Neural progenitor cell (in vitro differentiated cells): ENCODE results near the gene SKIC8. TPM values are rescaled to one million over a fixed set of nuclear protein-coding genes. Genes with fewer than 3 reads are reported as not detected.
A peak's percentile ranks its signal among the peaks of the same experiment; 100 is the strongest.

ENCODE experiments used
- DNase-seq: peaks from one replicate; pipeline ENCODE4 v3.0.0-alpha.2; 2016; ENCODE audit warnings: low spot score
- H2AFZ ChIP-seq: fragments of 200-600 bp; sonication (generic); replicated peaks from 2 replicates; pipeline ENCODE4 v1.6.1; 2016; ENCODE audit warnings: antibody characterized with exemption
- H3F3A ChIP-seq: fragments of 200-600 bp; sonication (generic); 2 replicates; pipeline ENCODE4 v1.6.1; 2016; ENCODE audit warnings: antibody characterized with exemption, low read depth
- H3K27ac ChIP-seq: fragments of 200-600 bp; sonication (generic); 2 replicates; pipeline ENCODE4 v1.5.1; 2016; ENCODE audit warnings: mild to moderate bottlenecking
- H3K27me3 ChIP-seq: fragments of 200-600 bp; sonication (generic); 2 replicates; pipeline ENCODE4 v1.6.1; 2016; ENCODE audit warnings: mild to moderate bottlenecking, moderate library complexity
- H3K36me3 ChIP-seq: fragments of 200-600 bp; sonication (generic); 2 replicates; pipeline ENCODE4 v1.5.1; 2016
- H3K4me1 ChIP-seq: fragments of 200-600 bp; sonication (generic); 2 replicates; pipeline ENCODE4 v1.6.1; 2016; ENCODE audit warnings: mixed run types
- H3K4me2 ChIP-seq: fragments of 200-600 bp; sonication (generic); 2 replicates; pipeline ENCODE4 v1.6.1; 2016
- H3K4me3 ChIP-seq: fragments of 200-600 bp; sonication (generic); 2 replicates; pipeline ENCODE4 v1.5.1; 2016
- H3K79me2 ChIP-seq: fragments of 200-600 bp; sonication (generic); 2 replicates; pipeline ENCODE4 v1.6.1; 2016; ENCODE audit warnings: low read depth
- H3K9ac ChIP-seq: fragments of 200-600 bp; sonication (generic); 2 replicates; pipeline ENCODE4 v1.6.1; 2016
- H3K9me3 ChIP-seq: fragments of 200-600 bp; sonication (generic); 2 replicates; pipeline ENCODE4 v1.5.1; 2016; ENCODE audit warnings: low read depth
- H4K20me1 ChIP-seq: fragments of 200-600 bp; sonication (generic); 2 replicates; pipeline ENCODE4 v1.6.1; 2016; ENCODE audit warnings: low read depth
- H3K27ac Mint-ChIP-seq: 3 replicates; pipeline ENCODE4 v1.8.0; 2021; ENCODE audit warnings: mixed read lengths
- H3K27me3 Mint-ChIP-seq: 2 replicates; pipeline ENCODE4 v1.8.0; 2022; ENCODE audit warnings: low read depth, mild to moderate bottlenecking, inconsistent platforms, moderate library complexity, mixed read lengths; ENCODE audit not compliant: insufficient read depth
- H3K36me3 Mint-ChIP-seq: 3 replicates; pipeline ENCODE4 v1.8.0; 2021; ENCODE audit warnings: mixed read lengths
- H3K4me1 Mint-ChIP-seq: 3 replicates; pipeline ENCODE4 v1.8.0; 2021; ENCODE audit warnings: mixed read lengths
- H3K4me3 Mint-ChIP-seq: 3 replicates; pipeline ENCODE4 v1.8.0; 2021; ENCODE audit warnings: mild to moderate bottlenecking, moderate library complexity, mixed read lengths
- H3K9me3 Mint-ChIP-seq: 3 replicates; pipeline ENCODE4 v1.8.0; 2020; ENCODE audit warnings: mixed read lengths
- CTCF ChIP-seq: fragments of 200-600 bp; sonication (generic); IDR thresholded peaks from 2 replicates; pipeline ENCODE4 v1.5.1; 2017; ENCODE audit warnings: antibody characterized with exemption, mild to moderate bottlenecking
- EZH2 ChIP-seq: fragments of 200-600 bp; sonication (generic); IDR thresholded peaks from 2 replicates; pipeline ENCODE4 v1.6.1; 2017; ENCODE audit warnings: antibody characterized with exemption, mild to moderate bottlenecking, moderate library complexity
- EZH2phosphoT487 ChIP-seq: fragments of 200-600 bp; sonication (generic); IDR thresholded peaks from 2 replicates; pipeline ENCODE4 v1.6.1; 2017; ENCODE audit warnings: antibody characterized with exemption
- total RNA-seq: library from RNA; depleted of rRNA; stranded (reverse); fragments of >200 nt; gene quantifications from 2 replicates; pipeline ENCODE4 v1.2.3, GENCODE V29; 2015; ENCODE audit warnings: low replicate concordance

SKIC8 gene
- total RNA-seq, 1 donor from 2014 or later = 76.0 TPM

GRCh38 chr15:78265752-78266224 is 33.6 kb downstream of the SKIC8 start:
- no peak for DNase-seq
- Mint-ChIP-seq H3K27ac (no peak overlapping the region), H3K27me3 (peaks cover 4% of the 10 kb centered on the region), H3K4me1 (peaks cover 15% of the 10 kb centered on the region), H3K36me3 (no peaks in the 10 kb centered on the region), H3K4me3 (no peak overlapping the region), H3K9me3 (no peaks in the 10 kb centered on the region)
- H3K79me2 ChIP-seq = no peaks in the 10 kb centered on the region
- H3K27ac ChIP-seq = no peak overlapping the region
- no peak overlapping the region for H2AFZ ChIP-seq
- H3K9ac ChIP-seq = no peak overlapping the region
- H3K4me2 ChIP-seq = no peak overlapping the region
- H3K4me3 ChIP-seq = no peak overlapping the region
- TF ChIP-seq CTCF = no peak
- no peak for TF ChIP-seq EZH2
- TF ChIP-seq EZH2phosphoT487 = no peak
- H3F3A ChIP-seq = no peaks in the 10 kb centered on the region
- H3K9me3 ChIP-seq = no peaks in the 10 kb centered on the region
- H4K20me1 ChIP-seq = no peaks in the 10 kb centered on the region
- peaks cover 19% of the 10 kb centered on the region for H3K27me3 ChIP-seq
- H3K36me3 ChIP-seq = no peaks in the 10 kb centered on the region
- H3K4me1 ChIP-seq = no peaks in the 10 kb centered on the region

- H3K27ac ChIP-seq = no peak overlapping the region
- H2AFZ ChIP-seq = no peak overlapping the region
- Mint-ChIP-seq H3K4me3 (no peak overlapping the region), H3K27me3 (peaks cover 4% of the 10 kb centered on the region), H3K27ac (no peak overlapping the region), H3K9me3 (no peaks in the 10 kb centered on the region), H3K36me3 (no peaks in the 10 kb centered on the region), H3K4me1 (peaks cover 18% of the 10 kb centered on the region)
- no peak overlapping the region for H3K9ac ChIP-seq
- no peak for DNase-seq
- H3K4me2 ChIP-seq = no peak overlapping the region
- TF ChIP-seq EZH2 (no peak), CTCF (no peak), EZH2phosphoT487 (no peak)
- no peaks in the 10 kb centered on the region for H4K20me1 ChIP-seq
- peaks cover 19% of the 10 kb centered on the region for H3K27me3 ChIP-seq
- H3K36me3 ChIP-seq = no peaks in the 10 kb centered on the region
- H3K4me3 ChIP-seq = no peak overlapping the region
- H3K9me3 ChIP-seq = no peaks in the 10 kb centered on the region
- no peaks in the 10 kb centered on the region for H3F3A ChIP-seq
- H3K79me2 ChIP-seq = no peaks in the 10 kb centered on the region
- H3K4me1 ChIP-seq = no peaks in the 10 kb centered on the region
These were observed 34.3 kb downstream of the SKIC8 start for GRCh38 chr15:78265137-78265460.

- Histone ChIP-seq H3K9me3 (no peaks in the 10 kb centered on the region), H3F3A (no peaks in the 10 kb centered on the region), H4K20me1 (no peaks in the 10 kb centered on the region), H3K9ac (no peak within 1 kb of the TSS), H3K79me2 (no peaks in the 10 kb centered on the region), H3K27ac (no peak within 1 kb of the TSS), H3K4me1 (no peaks in the 10 kb centered on the region), H3K4me3 (no peak within 1 kb of the TSS), H3K4me2 (no peak within 1 kb of the TSS), H2AFZ (no peak within 1 kb of the TSS), H3K27me3 (peaks cover 19% of the 10 kb centered on the region), H3K36me3 (no peaks in the 10 kb centered on the region)
- Mint-ChIP-seq H3K27me3 (peaks cover 4% of the 10 kb centered on the region), H3K4me3 (no peak within 1 kb of the TSS), H3K27ac (no peak within 1 kb of the TSS), H3K9me3 (no peaks in the 10 kb centered on the region), H3K36me3 (no peaks in the 10 kb centered on the region), H3K4me1 (peaks cover 18% of the 10 kb centered on the region)
- peak; percentile 17 for DNase-seq
- TF ChIP-seq EZH2 (no peak), EZH2phosphoT487 (peak; percentile 11), CTCF (no peak)
These were observed 34.9 kb downstream of the SKIC8 start, which contains the start of gene DNAJA4 for GRCh38 chr15:78264304-78265136. TSS of gene DNAJA4 (plus strand) at chr15:78264562. CDS start at chr15:78264764, 202 bp downstream.
